IPS-18c (cell line): Measurements from ENCODE around the gene RPTN.

Experiments used
- H3K4me3 ChIP-seq: 2 replicates; pipeline ENCODE4 v1.7.0; 2013; ENCODE audit warnings: low read depth, mild to moderate bottlenecking, low read length, moderate library complexity; ENCODE audit not compliant: insufficient read depth
- H3K9me3 ChIP-seq: one replicate; pipeline ENCODE4 v1.6.1; 2013; ENCODE audit warnings: mild to moderate bottlenecking, low read length, moderate library complexity; ENCODE audit not compliant: control insufficient read depth, insufficient read depth

RPTN gene

GRCh38 chr1:152159144-152159543 is at the start of gene RPTN:
Gene RPTN (minus strand): TSS chr1:152159228. CDS start chr1:152157889, 1,339 bp downstream.
- Histone ChIP-seq H3K4me3 (no peak within 1 kb of the TSS), H3K9me3 (no peaks in the 10 kb centered on the region)

- H3K9me3 ChIP-seq = peaks cover 2% of the 10 kb centered on the region
- H3K4me3 ChIP-seq = no peak overlapping the region
These were observed 40.0 kb upstream of the RPTN start for GRCh38 chr1:152198982-152199381.

GRCh38 chr1:152197361-152197941 is 38.4 kb upstream of the RPTN start:
- peaks cover 2% of the 10 kb centered on the region for H3K9me3 ChIP-seq
- no peak overlapping the region for H3K4me3 ChIP-seq

- Histone ChIP-seq H3K9me3 (peaks cover 2% of the 10 kb centered on the region), H3K4me3 (no peak overlapping the region)
These were observed 32.7 kb upstream of the RPTN start for GRCh38 chr1:152191711-152192110.

- H3K4me3 ChIP-seq = no peak overlapping the region
These were observed 32.2 kb upstream of the RPTN start for GRCh38 chr1:152191260-152191659.

GRCh38 chr1:152190589-152190988 is 31.6 kb upstream of the RPTN start:
- peaks cover 2% of the 10 kb centered on the region for H3K9me3 ChIP-seq
- H3K4me3 ChIP-seq = no peak overlapping the region

More at GRCh38 chr1:152191260-152191659, 32.2 kb upstream of the RPTN start:
- peaks cover 2% of the 10 kb centered on the region for H3K9me3 ChIP-seq

- H3K4me3 ChIP-seq = no peak overlapping the region
- peaks cover 2% of the 10 kb centered on the region for H3K9me3 ChIP-seq
These were observed 30.8 kb upstream of the RPTN start for GRCh38 chr1:152189657-152190442.

- Histone ChIP-seq H3K4me3 (no peak overlapping the region), H3K9me3 (peaks cover 2% of the 10 kb centered on the region)
These were observed 29.9 kb upstream of the RPTN start for GRCh38 chr1:152188673-152189591.

- no peak overlapping the region for H3K4me3 ChIP-seq
- peaks cover 2% of the 10 kb centered on the region for H3K9me3 ChIP-seq
These were observed 27.7 kb upstream of the RPTN start for GRCh38 chr1:152186556-152187285.

- Histone ChIP-seq H3K4me3 (no peak overlapping the region), H3K9me3 (peaks cover 2% of the 10 kb centered on the region)
These were observed 26.7 kb upstream of the RPTN start for GRCh38 chr1:152185544-152186391.

- H3K9me3 ChIP-seq = no peaks in the 10 kb centered on the region
- no peak overlapping the region for H3K4me3 ChIP-seq
These were observed 23.9 kb upstream of the RPTN start for GRCh38 chr1:152182944-152183361.

GRCh38 chr1:152182431-152182830 is 23.4 kb upstream of the RPTN start:
- no peak overlapping the region for H3K4me3 ChIP-seq
- H3K9me3 ChIP-seq = no peaks in the 10 kb centered on the region

- Histone ChIP-seq H3K4me3 (no peak overlapping the region), H3K9me3 (no peaks in the 10 kb centered on the region)
These were observed 20.5 kb upstream of the RPTN start for GRCh38 chr1:152179566-152179965.

GRCh38 chr1:152170287-152170905 is 11.4 kb upstream of the RPTN start:
- no peak overlapping the region for H3K4me3 ChIP-seq
- no peaks in the 10 kb centered on the region for H3K9me3 ChIP-seq

- Histone ChIP-seq H3K4me3 (no peak overlapping the region), H3K9me3 (no peaks in the 10 kb centered on the region)
These were observed 10.5 kb upstream of the RPTN start for GRCh38 chr1:152169366-152170025.

- H3K9me3 ChIP-seq = no peaks in the 10 kb centered on the region
- no peak overlapping the region for H3K4me3 ChIP-seq
These were observed 9.5 kb upstream of the RPTN start for GRCh38 chr1:152168535-152168868.
